ENCODE data around the gene MAN1A2.

The MAN1A2 gene

DNA sequence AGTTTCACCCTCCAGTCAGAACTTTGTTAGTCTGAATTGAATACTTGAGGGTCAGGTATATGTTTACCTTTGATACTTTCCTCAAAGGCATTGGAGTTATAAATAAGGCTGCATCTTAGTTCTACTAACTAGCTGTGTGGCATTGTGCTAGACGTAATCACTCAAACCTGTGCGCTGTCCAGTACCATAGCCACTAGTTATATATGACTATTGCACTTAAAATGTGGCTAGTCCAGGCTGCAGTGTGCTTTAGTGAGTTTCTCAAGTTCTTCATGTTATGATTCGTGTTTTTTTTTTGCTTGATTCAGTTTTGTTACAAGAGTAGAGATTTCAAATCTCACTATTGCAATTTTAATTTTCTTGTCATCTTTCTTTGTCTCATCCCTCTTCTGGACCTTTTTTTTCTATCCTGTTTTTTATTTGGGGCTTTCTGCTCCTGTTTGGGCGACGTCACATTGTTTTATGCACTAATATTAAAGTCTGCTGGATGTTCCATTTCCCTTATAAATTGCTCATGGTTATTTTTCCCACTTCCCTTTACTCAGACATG, 5.7 kb downstream of the MAN1A2 start:
- no peak for TF ChIP-seq ZFX (IDR thresholded peaks at IDR 0.05; ENCODE audit: borderline replicate concordance)
- TF ChIP-seq, protein P1, sequence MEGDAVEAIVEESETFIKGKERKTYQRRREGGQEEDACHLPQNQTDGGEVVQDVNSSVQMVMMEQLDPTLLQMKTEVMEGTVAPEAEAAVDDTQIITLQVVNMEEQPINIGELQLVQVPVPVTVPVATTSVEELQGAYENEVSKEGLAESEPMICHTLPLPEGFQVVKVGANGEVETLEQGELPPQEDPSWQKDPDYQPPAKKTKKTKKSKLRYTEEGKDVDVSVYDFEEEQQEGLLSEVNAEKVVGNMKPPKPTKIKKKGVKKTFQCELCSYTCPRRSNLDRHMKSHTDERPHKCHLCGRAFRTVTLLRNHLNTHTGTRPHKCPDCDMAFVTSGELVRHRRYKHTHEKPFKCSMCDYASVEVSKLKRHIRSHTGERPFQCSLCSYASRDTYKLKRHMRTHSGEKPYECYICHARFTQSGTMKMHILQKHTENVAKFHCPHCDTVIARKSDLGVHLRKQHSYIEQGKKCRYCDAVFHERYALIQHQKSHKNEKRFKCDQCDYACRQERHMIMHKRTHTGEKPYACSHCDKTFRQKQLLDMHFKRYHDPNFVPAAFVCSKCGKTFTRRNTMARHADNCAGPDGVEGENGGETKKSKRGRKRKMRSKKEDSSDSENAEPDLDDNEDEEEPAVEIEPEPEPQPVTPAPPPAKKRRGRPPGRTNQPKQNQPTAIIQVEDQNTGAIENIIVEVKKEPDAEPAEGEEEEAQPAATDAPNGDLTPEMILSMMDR (IDR thresholded peaks at IDR 0.05) = no peak
- no peak overlapping the region; the same call in 1 of the 2 replicates for H3K27ac ChIP-seq

DNA sequence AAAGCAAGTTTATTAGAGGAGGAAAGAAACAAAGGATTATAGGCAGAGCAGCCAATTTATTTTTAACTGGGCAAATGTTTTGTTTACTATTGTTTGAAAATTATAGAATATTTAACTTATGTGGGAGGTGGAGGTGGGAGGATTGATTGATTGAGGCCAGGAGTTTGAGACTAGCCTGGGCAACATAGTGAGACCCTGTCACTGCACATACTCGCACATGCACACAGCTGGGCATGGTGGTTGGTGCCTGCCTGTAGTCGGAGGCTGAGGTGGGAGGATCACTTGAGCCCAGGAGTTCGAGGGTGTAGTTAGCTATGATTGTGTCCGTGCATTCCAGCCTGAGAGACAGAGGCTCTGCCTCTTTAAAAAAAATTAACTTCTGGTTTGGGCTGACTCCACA, 6.7 kb downstream of the MAN1A2 start:
- no peak overlapping the region for H3K27ac ChIP-seq
- no peak for TF ChIP-seq ZFX (IDR thresholded peaks at IDR 0.05; ENCODE audit: borderline replicate concordance)
- TF ChIP-seq, protein P1 (IDR thresholded peaks at IDR 0.05) = no peak

DNA sequence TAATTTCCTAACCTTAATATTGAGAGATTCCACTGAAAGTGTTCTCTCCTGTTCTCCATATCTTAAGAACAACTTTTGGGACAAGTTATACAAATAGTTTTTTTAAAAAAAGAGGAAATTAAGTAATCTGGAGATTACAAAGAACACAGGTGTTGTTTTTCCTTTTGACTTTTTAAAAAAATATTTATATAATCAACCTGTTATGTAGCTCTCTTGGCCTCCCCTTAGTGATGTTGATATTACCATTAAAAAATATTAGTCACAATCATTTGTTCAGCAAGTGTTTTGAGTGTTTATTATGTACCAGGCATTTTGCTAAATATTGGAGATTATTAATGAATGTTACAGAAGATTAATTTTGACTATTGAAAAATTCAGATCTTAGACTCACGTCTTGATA, 8.1 kb downstream of the MAN1A2 start:
- TF ChIP-seq ZFX (IDR thresholded peaks at IDR 0.05; ENCODE audit: borderline replicate concordance) = no peak
- TF ChIP-seq, protein P1 (IDR thresholded peaks at IDR 0.05) = no peak
- no peak overlapping the region for H3K27ac ChIP-seq

DNA sequence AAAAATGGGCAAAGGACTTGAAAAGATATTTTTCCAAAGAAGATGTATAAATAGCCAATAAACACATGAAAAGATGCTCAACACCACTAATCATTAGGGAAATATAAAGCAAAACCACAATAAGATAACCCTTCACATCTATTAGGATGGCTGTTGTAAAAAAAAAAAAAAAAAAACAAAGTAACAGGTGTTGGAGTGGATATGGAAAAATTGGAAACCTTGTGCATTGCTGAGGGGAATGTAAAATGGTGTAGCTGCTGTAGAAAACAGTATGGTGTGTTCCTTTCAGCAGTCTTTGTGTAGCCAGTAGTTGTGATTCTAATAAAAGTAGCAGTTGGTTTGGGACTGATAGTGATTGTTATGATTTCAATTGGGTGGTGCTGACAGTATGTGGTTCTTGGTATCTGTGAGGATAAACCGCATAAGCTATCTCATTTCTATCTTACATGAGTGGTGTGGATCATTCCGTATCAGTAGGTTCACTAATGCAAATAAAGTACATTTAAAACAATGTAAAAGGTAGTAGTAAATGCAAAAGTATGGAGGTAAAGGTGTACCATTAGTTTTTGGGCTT, 19.9 kb downstream of the MAN1A2 start:
- no peak for TF ChIP-seq ZFX (IDR thresholded peaks at IDR 0.05; ENCODE audit: borderline replicate concordance)
- TF ChIP-seq, protein P1 (IDR thresholded peaks at IDR 0.05) = no peak
- no peak overlapping the region for H3K27ac ChIP-seq

DNA sequence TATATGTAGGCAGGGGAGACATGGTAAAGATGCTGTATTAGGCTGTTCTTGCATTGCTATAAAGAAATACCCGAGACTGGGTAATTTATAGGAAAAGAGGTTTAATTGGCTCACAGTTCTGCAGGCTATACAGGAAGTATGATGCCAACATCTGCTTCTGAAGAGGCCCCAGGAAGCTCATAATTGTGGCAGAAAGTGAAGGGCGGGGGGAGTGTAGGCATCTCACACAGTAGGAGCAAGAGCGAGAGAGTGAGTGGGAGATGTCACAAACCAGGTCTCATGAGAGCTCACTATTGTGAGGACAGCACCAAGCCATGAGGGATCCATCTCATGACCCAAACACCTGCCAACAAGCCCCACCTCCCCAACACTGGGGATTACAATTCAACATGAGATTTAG, 21.1 kb downstream of the MAN1A2 start:
- no peak overlapping the region for H3K27ac ChIP-seq
- TF ChIP-seq, protein P1 (IDR thresholded peaks at IDR 0.05) = no peak
- no peak for TF ChIP-seq ZFX (IDR thresholded peaks at IDR 0.05; ENCODE audit: borderline replicate concordance)

DNA sequence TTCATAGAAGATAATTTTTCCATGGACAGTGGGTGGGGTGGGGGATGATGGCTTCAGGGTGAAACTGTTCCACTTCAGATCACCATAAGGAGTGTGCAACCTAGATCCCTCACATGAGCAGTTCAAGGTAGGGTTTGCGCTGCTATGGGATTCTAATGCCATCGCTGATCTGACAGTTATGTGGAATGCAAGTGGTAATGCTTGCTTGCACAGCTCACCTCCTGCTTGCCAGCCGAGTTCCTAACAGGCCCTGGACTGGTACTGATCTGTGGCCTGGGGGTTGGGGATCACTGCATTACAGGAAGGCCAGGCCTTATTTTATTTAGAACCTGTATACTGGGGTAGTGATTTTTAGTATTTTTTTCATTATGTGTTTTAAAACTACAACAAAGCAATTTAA, 22.0 kb downstream of the MAN1A2 start:
- no peak overlapping the region for H3K27ac ChIP-seq
- TF ChIP-seq ZFX (IDR thresholded peaks at IDR 0.05; ENCODE audit: borderline replicate concordance) = no peak
- TF ChIP-seq, protein P1 (IDR thresholded peaks at IDR 0.05) = no peak

DNA sequence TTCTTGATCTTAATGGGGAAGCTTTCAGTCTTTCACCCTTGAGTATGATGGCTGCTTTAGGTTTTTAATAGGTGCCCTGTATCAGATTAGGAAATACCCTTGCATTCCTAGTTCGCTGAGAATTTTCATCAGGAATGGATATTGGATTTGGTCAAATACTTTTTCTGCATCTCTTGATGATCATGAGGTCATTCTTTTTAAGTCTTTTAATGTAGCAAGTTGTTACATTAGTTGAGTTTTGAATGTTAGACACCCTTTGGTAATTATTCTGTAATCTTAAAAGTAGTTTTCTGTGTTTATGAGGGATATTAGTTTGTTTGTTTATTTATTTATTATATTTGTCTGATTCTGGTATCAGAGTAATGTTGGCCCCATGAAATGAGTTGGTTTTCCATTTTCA, 22.5 kb downstream of the MAN1A2 start:
- no peak overlapping the region for H3K27ac ChIP-seq
- TF ChIP-seq, protein P1 (IDR thresholded peaks at IDR 0.05) = no peak
- TF ChIP-seq ZFX (IDR thresholded peaks at IDR 0.05; ENCODE audit: borderline replicate concordance) = no peak
